ENCODE measurements around the gene IQSEC1. TPM values are rescaled to one million over a fixed set of nuclear protein-coding genes. Genes with fewer than 3 reads are reported as not detected.
A peak's percentile ranks its signal among the peaks of the same experiment; 100 is the strongest.

IQSEC1 gene
- total RNA-seq, 1 donor from 2014 or later: 34.2 TPM

GRCh38 chr3:12898965-12899755 is 174.1 kb downstream of the IQSEC1 start:
- peaks cover 16% of the 10 kb centered on the region for H3K36me3 Mint-ChIP-seq (ENCODE audit: insufficient read depth)
- no peaks in the 10 kb centered on the region for H3K4me1 Mint-ChIP-seq (ENCODE audit: low read depth)
- no peak for TF ChIP-seq CTCF (IDR thresholded peaks at IDR 0.05; ENCODE audit: unreplicated experiment)
- peak overlapping the region; percentile 20 for H3K27ac Mint-ChIP-seq
- no peak overlapping the region for H3K4me3 Mint-ChIP-seq (ENCODE audit: low read depth)
- H3K9me3 Mint-ChIP-seq (ENCODE audit: low read depth): no peaks in the 10 kb centered on the region
- H3K27me3 Mint-ChIP-seq: no peaks in the 10 kb centered on the region
- DNase-seq (ENCODE audit: low spot score, unreplicated experiment): no peak

GRCh38 chr3:12898290-12898964 is 174.8 kb downstream of the IQSEC1 start:
- H3K27ac Mint-ChIP-seq: peak overlapping the region; percentile 20
- H3K9me3 Mint-ChIP-seq (ENCODE audit: low read depth): no peaks in the 10 kb centered on the region
- H3K4me1 Mint-ChIP-seq (ENCODE audit: low read depth): no peaks in the 10 kb centered on the region
- no peak overlapping the region for H3K4me3 Mint-ChIP-seq (ENCODE audit: low read depth)
- H3K36me3 Mint-ChIP-seq (ENCODE audit: insufficient read depth): peaks cover 16% of the 10 kb centered on the region
- DNase-seq (ENCODE audit: low spot score, unreplicated experiment): no peak
- H3K27me3 Mint-ChIP-seq: no peaks in the 10 kb centered on the region
- TF ChIP-seq CTCF (IDR thresholded peaks at IDR 0.05; ENCODE audit: unreplicated experiment): no peak

GRCh38 chr3:12897381-12898289 is 175.6 kb downstream of the IQSEC1 start:
- H3K27ac Mint-ChIP-seq: no peak overlapping the region

GRCh38 chr3:12896063-12896985 is 176.9 kb downstream of the IQSEC1 start:
- Mint-ChIP-seq H3K27me3 (peaks cover 6% of the 10 kb centered on the region), H3K4me3 (ENCODE audit: low read depth) (no peak overlapping the region), H3K9me3 (ENCODE audit: low read depth) (no peaks in the 10 kb centered on the region), H3K27ac (no peak overlapping the region), H3K4me1 (ENCODE audit: low read depth) (no peaks in the 10 kb centered on the region), H3K36me3 (ENCODE audit: insufficient read depth) (peaks cover 14% of the 10 kb centered on the region)
- DNase-seq (ENCODE audit: low spot score, unreplicated experiment): no peak
- peak; percentile 16 for TF ChIP-seq CTCF (IDR thresholded peaks at IDR 0.05; ENCODE audit: unreplicated experiment)

More at GRCh38 chr3:12897381-12898289, 175.6 kb downstream of the IQSEC1 start:
- H3K9me3 Mint-ChIP-seq (ENCODE audit: low read depth): no peaks in the 10 kb centered on the region
- H3K4me1 Mint-ChIP-seq (ENCODE audit: low read depth): no peaks in the 10 kb centered on the region
- H3K4me3 Mint-ChIP-seq (ENCODE audit: low read depth): no peak overlapping the region
- peaks cover 3% of the 10 kb centered on the region for H3K27me3 Mint-ChIP-seq
- no peak for DNase-seq (ENCODE audit: low spot score, unreplicated experiment)
- no peak for TF ChIP-seq CTCF (IDR thresholded peaks at IDR 0.05; ENCODE audit: unreplicated experiment)
- H3K36me3 Mint-ChIP-seq (ENCODE audit: insufficient read depth): peaks cover 15% of the 10 kb centered on the region
